Measurements from ENCODE around the gene ANTXRL. TPM values are rescaled to one million over a fixed set of nuclear protein-coding genes. Genes with fewer than 3 reads are reported as not detected.
"Not testable (repeated sequence)": the region's sequence is repeated elsewhere in the genome, so short reads cannot be mapped to it uniquely, and the experiment has no call there.

The ANTXRL gene
- polyA plus RNA-seq, 3 donors from 2014 or later = not detected

DNA sequence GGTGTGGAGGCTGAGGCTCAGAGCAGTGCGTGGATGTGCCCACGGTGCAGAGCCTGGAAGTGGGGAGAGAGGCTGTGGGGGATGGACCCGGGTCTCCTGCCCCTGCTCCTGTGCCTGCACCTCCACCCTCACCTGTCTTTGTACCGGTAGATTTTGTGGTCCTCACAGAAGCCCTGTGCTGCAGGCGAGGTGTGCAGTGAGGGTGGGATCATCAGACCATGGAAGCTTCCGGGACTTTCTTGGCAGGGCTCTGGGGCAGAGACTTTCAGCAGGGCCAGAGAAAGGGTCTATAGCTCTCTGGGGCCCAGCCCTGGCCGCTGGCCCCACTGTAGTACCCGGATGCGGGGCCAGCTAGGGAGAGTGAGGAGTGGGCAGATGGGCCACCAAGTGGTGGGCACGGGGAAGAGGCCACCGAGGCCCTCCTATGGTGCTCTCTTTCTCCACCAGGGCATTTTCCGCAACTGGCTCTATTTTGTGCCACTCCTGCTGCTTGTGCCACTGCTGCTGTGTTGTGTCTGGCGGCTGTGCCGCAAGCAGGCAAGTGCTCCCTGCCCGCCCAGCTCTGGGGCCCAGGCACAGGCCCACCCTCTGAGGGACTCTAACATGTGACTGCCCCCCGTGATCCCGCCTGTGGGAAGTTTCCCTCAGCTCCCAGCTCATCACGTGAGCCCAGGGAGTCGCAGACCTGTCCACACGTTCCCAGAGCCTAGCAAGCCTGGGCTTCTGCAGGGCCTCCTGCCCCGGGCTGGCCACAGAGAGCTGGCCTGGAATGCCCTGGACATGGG lies 22.1 kb downstream of the ANTXRL start:
- H3K4me1 Mint-ChIP-seq = no peaks in the 10 kb centered on the region
- no peak overlapping the region for H3K27ac Mint-ChIP-seq
- H3K27me3 Mint-ChIP-seq (ENCODE audit: low read depth in 3 of 3) = peaks cover 0 to 3% (median 0%) of the 10 kb centered on the region in 3 donors
- H3K4me3 Mint-ChIP-seq = no peak overlapping the region
- no peaks in the 10 kb centered on the region for H3K36me3 Mint-ChIP-seq
- no peak for DNase-seq
- no peaks in the 10 kb centered on the region for H3K9me3 Mint-ChIP-seq

GRCh38 chr10:46309511-46310142 lies 22.8 kb downstream of the ANTXRL start:
- no peak overlapping the region for H3K27ac Mint-ChIP-seq

GRCh38 chr10:46310143-46310514 lies 23.3 kb downstream of the ANTXRL start:
- no peaks in the 10 kb centered on the region for H3K9me3 Mint-ChIP-seq
- DNase-seq = no peak
- no peaks in the 10 kb centered on the region for H3K36me3 Mint-ChIP-seq
- peaks cover 0 to 3% (median 1%) of the 10 kb centered on the region in 3 donors for H3K27me3 Mint-ChIP-seq (ENCODE audit: low read depth in 3 of 3)
- no peak overlapping the region for H3K4me3 Mint-ChIP-seq
- no peaks in the 10 kb centered on the region for H3K4me1 Mint-ChIP-seq
- H3K27ac Mint-ChIP-seq = no peak overlapping the region

More at GRCh38 chr10:46309511-46310142, 22.8 kb downstream of the ANTXRL start:
- DNase-seq = no peak
- Mint-ChIP-seq H3K9me3 (no peaks in the 10 kb centered on the region), H3K4me3 (no peak overlapping the region), H3K27me3 (ENCODE audit: low read depth in 3 of 3) (peaks cover 0 to 3% (median 0%) of the 10 kb centered on the region in 3 donors), H3K36me3 (no peaks in the 10 kb centered on the region), H3K4me1 (no peaks in the 10 kb centered on the region)

DNA sequence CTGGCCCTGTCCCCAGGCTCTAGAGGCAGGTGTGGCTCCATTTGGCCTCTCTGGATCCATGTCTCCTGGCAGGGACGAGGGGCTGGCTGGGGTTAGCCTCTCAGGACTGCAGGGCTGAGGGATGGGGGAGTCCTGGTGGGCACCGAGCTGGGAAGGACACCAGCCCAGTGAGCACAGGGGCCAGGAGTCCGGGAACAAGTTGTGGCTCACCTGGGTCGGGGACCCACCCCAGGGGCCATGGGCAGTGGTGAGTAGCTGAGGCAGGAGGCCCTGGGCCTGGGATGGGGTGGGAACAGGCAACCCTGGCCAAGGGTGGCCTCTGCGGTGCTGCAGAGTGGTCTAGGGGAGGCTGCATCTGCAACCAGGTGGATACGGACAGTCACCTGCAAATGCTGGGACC lies 24.1 kb downstream of the ANTXRL start:
- H3K36me3 Mint-ChIP-seq = no peaks in the 10 kb centered on the region
- no peak overlapping the region for H3K4me3 Mint-ChIP-seq
- DNase-seq = no peak
- peaks cover 0 to 3% (median 2%) of the 10 kb centered on the region in 3 donors for H3K27me3 Mint-ChIP-seq (ENCODE audit: low read depth in 3 of 3)
- no peaks in the 10 kb centered on the region for H3K9me3 Mint-ChIP-seq
- H3K27ac Mint-ChIP-seq = no peak overlapping the region
- H3K4me1 Mint-ChIP-seq = no peaks in the 10 kb centered on the region

DNA sequence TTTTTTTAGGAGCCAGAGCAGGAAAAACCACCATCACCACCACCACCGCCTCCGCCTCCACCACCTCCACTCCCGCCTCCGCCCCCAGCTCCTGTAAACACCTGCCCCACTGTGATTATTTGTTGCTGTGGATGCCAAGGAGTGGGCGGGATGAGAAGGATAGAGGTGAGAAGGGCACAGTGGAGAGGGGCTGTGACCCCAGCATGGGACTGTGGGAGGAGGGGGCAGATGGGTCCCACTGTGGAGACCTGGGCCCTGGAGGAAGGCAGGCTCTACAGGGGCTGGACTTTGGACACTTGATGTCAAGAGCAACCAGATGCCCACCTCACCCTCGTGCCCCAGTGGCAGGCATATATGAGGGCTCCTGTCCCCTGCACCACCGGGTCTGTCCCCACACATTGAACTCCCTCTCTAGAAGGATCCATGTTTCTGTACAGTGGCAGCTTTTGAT lies 24.7 kb downstream of the ANTXRL start:
- Mint-ChIP-seq H3K4me1 (no peaks in the 10 kb centered on the region), H3K4me3 (no peak overlapping the region), H3K9me3 (no peaks in the 10 kb centered on the region), H3K36me3 (no peaks in the 10 kb centered on the region), H3K27ac (no peak overlapping the region), H3K27me3 (ENCODE audit: low read depth in 3 of 3) (peaks cover 0 to 2% (median 0%) of the 10 kb centered on the region in 3 donors)
- DNase-seq = no peak

GRCh38 chr10:46311961-46312431 lies 25.2 kb downstream of the ANTXRL start:
- H3K27ac Mint-ChIP-seq, H3K9me3 Mint-ChIP-seq: not testable (repeated sequence)

GRCh38 chr10:46312953-46313352 lies 26.2 kb downstream of the ANTXRL start:
- no peaks in the 10 kb centered on the region for H3K9me3 Mint-ChIP-seq
- H3K27ac Mint-ChIP-seq = no peak overlapping the region
- no peak for DNase-seq
- no peak overlapping the region for H3K4me3 Mint-ChIP-seq
- H3K27me3 Mint-ChIP-seq (ENCODE audit: low read depth in 3 of 3) = peaks cover 0 to 4% (median 0%) of the 10 kb centered on the region in 3 donors
- H3K4me1 Mint-ChIP-seq = no peaks in the 10 kb centered on the region
- H3K36me3 Mint-ChIP-seq = no peaks in the 10 kb centered on the region

More at GRCh38 chr10:46311961-46312431, 25.2 kb downstream of the ANTXRL start:
- H3K27me3 Mint-ChIP-seq (ENCODE audit: low read depth in 3 of 3); H3K4me3 Mint-ChIP-seq; H3K4me1 Mint-ChIP-seq; H3K36me3 Mint-ChIP-seq; DNase-seq: not testable (repeated sequence)

DNA sequence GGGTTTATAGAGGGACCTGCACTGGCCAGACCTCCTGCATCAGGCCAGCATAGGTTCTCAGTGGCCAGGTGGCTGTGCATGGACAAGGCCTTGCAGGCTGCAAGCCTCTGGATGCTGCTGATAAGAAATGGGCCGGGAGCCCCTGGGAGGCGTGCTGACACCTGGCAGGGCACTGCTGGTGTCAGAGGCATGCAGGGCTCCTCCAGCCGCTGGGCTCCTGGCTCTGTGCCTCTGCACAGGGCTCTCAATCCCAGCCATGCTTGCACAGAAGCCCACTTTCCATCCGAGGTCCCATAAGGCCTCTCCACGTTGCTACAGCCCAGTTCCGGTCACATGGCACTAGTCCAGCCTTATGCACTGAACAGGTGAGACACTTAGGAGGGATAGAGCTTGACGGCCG lies 27.3 kb downstream of the ANTXRL start:
- Mint-ChIP-seq H3K36me3 (no peaks in the 10 kb centered on the region), H3K9me3 (no peaks in the 10 kb centered on the region), H3K4me1 (no peaks in the 10 kb centered on the region), H3K27me3 (ENCODE audit: low read depth in 3 of 3) (peaks cover 0 to 4% (median 0%) of the 10 kb centered on the region in 3 donors), H3K27ac (no peak overlapping the region), H3K4me3 (no peak overlapping the region)
- no peak for DNase-seq

DNA sequence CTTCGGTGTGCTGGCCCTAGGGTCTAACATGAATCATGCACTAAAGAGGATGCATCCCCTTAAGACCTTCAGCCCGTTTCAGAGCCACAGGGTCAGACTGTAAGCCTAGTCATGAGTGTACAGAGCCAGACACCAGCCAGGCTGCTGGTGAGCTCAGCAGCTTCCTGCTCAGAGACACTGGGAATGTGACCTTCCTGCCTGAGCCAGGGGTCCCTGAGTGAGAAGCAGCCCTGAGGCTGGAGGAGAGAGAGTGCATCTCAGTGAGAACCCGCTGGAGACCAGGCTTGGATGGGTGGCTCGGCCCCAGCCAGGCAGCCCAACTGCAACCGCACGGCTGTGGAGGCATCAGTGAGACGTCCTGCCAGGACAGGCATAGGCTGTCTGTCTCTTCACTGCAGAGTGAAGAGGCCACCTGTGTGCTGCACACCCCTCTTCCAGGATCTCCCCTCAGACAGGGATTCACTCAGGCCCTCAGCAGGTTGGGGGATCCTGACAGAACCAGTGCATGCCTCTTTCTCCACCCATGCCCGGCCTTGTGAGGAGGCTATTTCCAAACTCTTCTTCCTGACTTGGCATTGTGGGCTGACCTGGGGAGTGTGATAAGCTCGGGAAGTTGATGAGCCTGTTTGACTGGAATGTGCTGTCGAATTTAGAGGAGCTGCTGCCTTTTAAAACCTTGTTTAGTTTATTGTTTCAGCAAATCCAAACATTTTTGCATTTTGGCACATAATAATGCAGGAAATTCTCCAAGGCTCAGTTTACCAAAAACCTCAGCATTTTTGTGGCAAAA lies 28.5 kb downstream of the ANTXRL start:
- not testable (repeated sequence) for H3K4me1 Mint-ChIP-seq; H3K9me3 Mint-ChIP-seq; H3K27ac Mint-ChIP-seq; H3K27me3 Mint-ChIP-seq (ENCODE audit: low read depth in 3 of 3); DNase-seq; H3K36me3 Mint-ChIP-seq; H3K4me3 Mint-ChIP-seq

DNA sequence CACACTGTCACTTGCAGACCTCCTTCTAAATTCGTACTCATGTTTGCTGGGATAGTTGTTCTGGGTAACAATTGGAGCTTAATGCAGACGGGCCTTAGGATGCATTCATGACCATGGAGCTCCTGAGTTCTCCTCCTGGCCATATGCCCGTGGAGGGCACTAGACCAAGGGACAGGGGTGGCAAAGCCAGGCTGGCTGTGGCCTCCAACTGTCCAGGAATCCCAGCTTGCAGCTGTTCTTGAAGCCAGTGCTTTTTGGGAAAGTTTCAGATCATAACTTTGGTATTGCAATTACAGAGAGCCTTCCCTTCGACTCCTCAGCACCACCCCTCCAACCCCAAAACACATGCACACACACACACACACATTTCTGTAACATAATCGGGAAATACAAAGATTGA lies 30.6 kb downstream of the ANTXRL start:
- H3K9me3 Mint-ChIP-seq = no peaks in the 10 kb centered on the region
- H3K27ac Mint-ChIP-seq = no peak overlapping the region
- no peak for DNase-seq
- no peaks in the 10 kb centered on the region for H3K36me3 Mint-ChIP-seq
- H3K4me3 Mint-ChIP-seq = no peak overlapping the region
- no peaks in the 10 kb centered on the region for H3K4me1 Mint-ChIP-seq
- peaks cover 0 to 4% (median 0%) of the 10 kb centered on the region in 3 donors for H3K27me3 Mint-ChIP-seq (ENCODE audit: low read depth in 3 of 3)

DNA sequence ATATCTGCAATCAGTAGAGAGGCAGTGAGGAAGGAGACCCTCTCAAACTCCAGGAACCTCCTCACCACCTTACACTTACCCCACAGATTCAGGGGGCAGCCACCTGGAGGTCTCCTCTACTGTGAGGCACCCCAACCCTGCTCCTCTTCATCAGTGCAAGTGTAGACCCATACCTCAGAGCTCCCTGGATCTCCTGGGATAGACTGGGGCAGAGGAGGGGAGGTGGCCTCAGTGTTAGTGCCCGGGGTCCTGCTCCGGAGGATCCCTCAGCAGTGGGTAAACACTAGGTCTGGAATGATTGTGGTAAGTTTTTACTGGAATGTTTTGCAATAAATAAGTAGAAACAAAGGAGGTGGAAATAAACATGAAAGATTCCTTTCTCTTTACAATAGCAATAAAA lies 31.1 kb downstream of the ANTXRL start:
- peaks cover 0 to 4% (median 0%) of the 10 kb centered on the region in 3 donors for H3K27me3 Mint-ChIP-seq (ENCODE audit: low read depth in 3 of 3)
- H3K4me1 Mint-ChIP-seq = no peaks in the 10 kb centered on the region
- H3K27ac Mint-ChIP-seq = no peak overlapping the region
- DNase-seq = no peak
- no peaks in the 10 kb centered on the region for H3K9me3 Mint-ChIP-seq
- no peak overlapping the region for H3K4me3 Mint-ChIP-seq
- H3K36me3 Mint-ChIP-seq = no peaks in the 10 kb centered on the region

GRCh38 chr10:46318799-46319198 lies 32.0 kb downstream of the ANTXRL start:
- no peak overlapping the region for H3K27ac Mint-ChIP-seq
- H3K9me3 Mint-ChIP-seq = no peaks in the 10 kb centered on the region
- no peak for DNase-seq
- no peak overlapping the region for H3K4me3 Mint-ChIP-seq
- H3K27me3 Mint-ChIP-seq (ENCODE audit: low read depth in 3 of 3) = peaks cover 0 to 4% (median 0%) of the 10 kb centered on the region in 3 donors
- H3K4me1 Mint-ChIP-seq = no peaks in the 10 kb centered on the region
- no peaks in the 10 kb centered on the region for H3K36me3 Mint-ChIP-seq

GRCh38 chr10:46319389-46319788 lies 32.6 kb downstream of the ANTXRL start:
- Mint-ChIP-seq H3K4me1 (no peaks in the 10 kb centered on the region), H3K36me3 (no peaks in the 10 kb centered on the region), H3K4me3 (no peak overlapping the region), H3K9me3 (no peaks in the 10 kb centered on the region), H3K27me3 (ENCODE audit: low read depth in 3 of 3) (peaks cover 0 to 4% (median 0%) of the 10 kb centered on the region in 3 donors), H3K27ac (no peak overlapping the region)
- DNase-seq = no peak

DNA sequence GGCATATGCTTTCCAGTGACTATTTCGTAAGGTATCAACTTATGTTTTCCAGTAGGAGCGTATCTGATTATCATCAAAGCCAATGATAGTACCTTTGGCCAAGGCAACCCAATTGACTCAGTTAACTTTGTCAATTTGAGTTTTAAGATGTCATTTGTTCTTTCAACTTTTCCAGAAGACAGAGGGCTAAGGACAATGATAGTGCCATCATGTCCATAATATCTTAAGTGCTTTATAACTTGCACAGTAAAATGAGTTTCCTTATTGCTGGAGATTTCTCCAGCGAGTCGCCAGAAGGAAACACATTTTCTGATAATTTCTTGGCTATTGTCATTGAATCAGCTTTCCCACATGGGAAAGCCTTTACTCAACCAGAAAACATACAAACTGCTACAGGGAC lies 35.0 kb downstream of the ANTXRL start:
- no peaks in the 10 kb centered on the region for H3K36me3 Mint-ChIP-seq
- H3K27me3 Mint-ChIP-seq (ENCODE audit: low read depth in 3 of 3) = peaks cover 0 to 6% (median 2%) of the 10 kb centered on the region in 3 donors
- no peaks in the 10 kb centered on the region for H3K4me1 Mint-ChIP-seq
- DNase-seq = no peak
- H3K27ac Mint-ChIP-seq = no peak overlapping the region
- no peaks in the 10 kb centered on the region for H3K9me3 Mint-ChIP-seq
- no peak overlapping the region for H3K4me3 Mint-ChIP-seq
